Sigmoid colon (tissue), 7 donors: ENCODE measurements around the gene SESTD1. TPM values are rescaled to one million over a fixed set of nuclear protein-coding genes. Genes with fewer than 3 reads are reported as not detected.
"Not testable (repeated sequence)": the region's sequence is repeated elsewhere in the genome, so short reads cannot be mapped to it uniquely, and the experiment has no call there.

Experiments used
- DNase-seq: peaks from one replicate; pipeline ENCODE4 v3.0.0-alpha.2; 2019
- H3K27ac ChIP-seq, 4 donors: fragments of 200-600 bp; sonication (generic); one replicate each; pipeline ENCODE4 v1.5.1; 2016 to 2019; ENCODE audit warnings: mild to moderate bottlenecking in 1 of 4
- H3K27me3 ChIP-seq, 3 donors: fragments of 200-600 bp; sonication (generic); one replicate each; pipeline ENCODE4 v1.5.1; 2019; ENCODE audit warnings: mild to moderate bottlenecking in 1 of 3
- H3K36me3 ChIP-seq, 4 donors: fragments of 200-600 bp; sonication (generic); one replicate each; pipeline ENCODE4 v1.5.1; 2016 to 2019
- H3K4me1 ChIP-seq, 4 donors: fragments of 200-600 bp; sonication (generic); one replicate each; pipeline ENCODE4 v1.5.1; 2017 to 2019
- H3K4me3 ChIP-seq, 4 donors: fragments of 200-600 bp; sonication (generic); one replicate each; pipeline ENCODE4 v1.5.1; 2017 to 2019; ENCODE audit warnings: mild to moderate bottlenecking in 2 of 4, moderate library complexity in 1 of 4
- H3K9me3 ChIP-seq, 4 donors: fragments of 200-600 bp in 3 of 4; sonication (generic) in 3 of 4; one replicate each; pipeline versions ENCODE4 v1.5.1 to v1.6.1; 2013 to 2019
- CTCF ChIP-seq, 4 experiments: fragments of 450-650 bp in 3 of 4; fragments of 200-600 bp in 1 of 4; IDR thresholded peaks; one replicate each; pipeline ENCODE4 v1.5.1; 2016 to 2019; ENCODE audit warnings: antibody characterized with exemption in 4 of 4, mild to moderate bottlenecking in 3 of 4, moderate library complexity in 2 of 4
- EP300 ChIP-seq, 4 donors: sonication (generic); formaldehyde crosslinking; IDR thresholded peaks; one replicate each; pipeline ENCODE4 v1.6.1; 2017; ENCODE audit warnings: antibody characterized with exemption in 4 of 4
- POLR2A ChIP-seq, 2 donors: fragments of 450-650 bp; IDR thresholded peaks; one replicate each; pipeline ENCODE4 v1.6.1; 2016; ENCODE audit warnings: antibody characterized with exemption in 2 of 2, mild to moderate bottlenecking in 2 of 2, moderate library complexity in 2 of 2
- POLR2AphosphoS5 ChIP-seq, 4 donors: sonication (generic); formaldehyde crosslinking; IDR thresholded peaks; one replicate each; pipeline ENCODE4 v1.6.1; 2017; ENCODE audit warnings: antibody characterized with exemption in 4 of 4
- WGBS, 2 donors: extraction: QIAGEN DNeasy Blood & Tissue Kit; methylation state at CpG; one replicate each; pipeline ENCODE4 v1.1.7; 2013; 5-methylcytosine and 5-hydroxymethylcytosine counted together
- intact Hi-C: fragments of 100-400 bp; cut with DNase I; formaldehyde crosslinking; loops from one replicate; pipeline ENCODE4 v1.15.1; 2023
- polyA plus RNA-seq, 3 donors: library from polyadenylated mRNA; stranded (reverse); fragments of 200-250 nt; gene quantifications; one replicate each; pipeline ENCODE4 v1.2.3, GENCODE V29; 2013
- total RNA-seq, 4 donors: library from RNA; depleted of rRNA; stranded (reverse); fragments of >200 nt; gene quantifications; one replicate each; pipeline ENCODE4 v1.1.0, GENCODE V29; 2016
- donor health status: healthy with polysubstance abuse.
- donor health status: Bipolar disorder and iron deficiency.
- donor health status: healthy.

SESTD1 gene
- total and polyA plus RNA-seq, 7 donors = 9.5 to 52.3 (median 31.0) TPM

GRCh38 chr2:179201869-179202268 lies 62.8 kb downstream of the SESTD1 start:
- H3K36me3 ChIP-seq = no peaks in the 10 kb centered on the region
- 96 to 97% methylated on average over 3 of the region's 3 CpGs for WGBS, 2 donors
- H3K9me3 ChIP-seq = no peaks in the 10 kb centered on the region
- no peak overlapping the region for H3K4me3 ChIP-seq
- H3K27ac ChIP-seq = no peak overlapping the region
- intact Hi-C loops = no loop called here
- no peaks in the 10 kb centered on the region for H3K27me3 ChIP-seq
- no peak for DNase-seq
- peaks cover 0 to 10% (median 0%) of the 10 kb centered on the region in 4 donors for H3K4me1 ChIP-seq
- TF ChIP-seq CTCF (IDR thresholded peaks at IDR 0.05) (no peak), POLR2AphosphoS5 (IDR thresholded peaks at IDR 0.05) (no peak), EP300 (IDR thresholded peaks at IDR 0.05) (no peak), POLR2A (IDR thresholded peaks at IDR 0.05) (no peak)

- H3K9me3 ChIP-seq, intact Hi-C loops, H3K27ac ChIP-seq, DNase-seq, H3K4me3 ChIP-seq, H3K27me3 ChIP-seq, H3K36me3 ChIP-seq: not testable (repeated sequence)
- peaks cover 0 to 24% (median 2%) of the 10 kb centered on the region in 4 donors for H3K4me1 ChIP-seq
- WGBS, 2 donors = 95 to 96% methylated on average over 23 of the region's 23 CpGs
These were observed 68.6 kb downstream of the SESTD1 start for GRCh38 chr2:179195926-179196590.

GRCh38 chr2:179195141-179195540 lies 69.5 kb downstream of the SESTD1 start:
- no peaks in the 10 kb centered on the region for H3K27me3 ChIP-seq
- WGBS, 2 donors = 94 to 98% methylated on average over 2 of the region's 2 CpGs
- TF ChIP-seq CTCF (IDR thresholded peaks at IDR 0.05) = no peak
- no peak for TF ChIP-seq EP300 (IDR thresholded peaks at IDR 0.05)
- no peak for TF ChIP-seq POLR2AphosphoS5 (IDR thresholded peaks at IDR 0.05)
- no peak for TF ChIP-seq POLR2A (IDR thresholded peaks at IDR 0.05)
- H3K4me1 ChIP-seq = peaks cover 0 to 24% (median 2%) of the 10 kb centered on the region in 4 donors
- DNase-seq = no peak
- H3K36me3 ChIP-seq = peaks cover 0 to 7% (median 3%) of the 10 kb centered on the region in 4 donors
- intact Hi-C loops = no loop called here
- no peak overlapping the region for H3K4me3 ChIP-seq
- peaks cover 0 to under 1% (median 0%) of the 10 kb centered on the region in 4 donors for H3K9me3 ChIP-seq
- no peak overlapping the region for H3K27ac ChIP-seq

GRCh38 chr2:179193759-179194394 lies 70.8 kb downstream of the SESTD1 start:
- Histone ChIP-seq H3K27ac (no peak overlapping the region), H3K9me3 (peaks cover 0 to 5% (median 3%) of the 10 kb centered on the region in 4 donors), H3K4me1 (peaks cover 0 to 24% (median 2%) of the 10 kb centered on the region in 4 donors), H3K27me3 (no peaks in the 10 kb centered on the region), H3K36me3 (peaks cover 0 to 17% (median 5%) of the 10 kb centered on the region in 4 donors), H3K4me3 (no peak overlapping the region)
- intact Hi-C loops = no loop called here
- 87 to 90% methylated on average over 3 of the region's 3 CpGs for WGBS, 2 donors
- DNase-seq = no peak
- TF ChIP-seq CTCF (IDR thresholded peaks at IDR 0.05) (no peak), EP300 (IDR thresholded peaks at IDR 0.05) (no peak), POLR2AphosphoS5 (IDR thresholded peaks at IDR 0.05) (no peak), POLR2A (IDR thresholded peaks at IDR 0.05) (no peak)

GRCh38 chr2:179191110-179191509 lies 73.5 kb downstream of the SESTD1 start:
- no peaks in the 10 kb centered on the region for H3K27me3 ChIP-seq
- peaks cover 0 to 5% (median 3%) of the 10 kb centered on the region in 4 donors for H3K9me3 ChIP-seq
- 94 to 97% methylated on average over 2 of the region's 2 CpGs for WGBS, 2 donors
- H3K36me3 ChIP-seq = peaks cover 0 to 17% (median 5%) of the 10 kb centered on the region in 4 donors
- intact Hi-C loops = no loop called here
- peaks cover 0 to 24% (median 5%) of the 10 kb centered on the region in 4 donors for H3K4me1 ChIP-seq
- TF ChIP-seq POLR2AphosphoS5 (IDR thresholded peaks at IDR 0.05) = no peak
- no peak for TF ChIP-seq CTCF (IDR thresholded peaks at IDR 0.05)
- TF ChIP-seq POLR2A (IDR thresholded peaks at IDR 0.05) = no peak
- no peak for TF ChIP-seq EP300 (IDR thresholded peaks at IDR 0.05)
- DNase-seq = no peak
- H3K27ac ChIP-seq = no peak overlapping the region
- no peak overlapping the region for H3K4me3 ChIP-seq
